Keratinocyte (primary cell): Measurements from ENCODE around the gene CDH16.

Experiments used
- EZH2 ChIP-seq: IDR thresholded peaks from one replicate; pipeline ENCODE4 v1.6.1; 2012; ENCODE audit warnings: inconsistent platforms, mild to moderate bottlenecking, low read length, moderate library complexity
- TF ChIP-seq, protein P1 (sequence below), 3 experiments: IDR thresholded peaks in 1 of 3; conservative IDR thresholded peaks in 1 of 3; optimal IDR thresholded peaks in 1 of 3; 2 replicates in 2 of 3; 3 replicates in 1 of 3; pipeline versions ENCODE3 to v1.5.1; 2011; ENCODE audit warnings: low read length in 3 of 3, mild to moderate bottlenecking in 3 of 3, moderate library complexity in 2 of 3, control low read depth in 1 of 3, inconsistent platforms in 1 of 3; ENCODE audit not compliant: insufficient read depth in 2 of 3; ENCODE audit errors: extremely low read depth in 1 of 3

DNA sequence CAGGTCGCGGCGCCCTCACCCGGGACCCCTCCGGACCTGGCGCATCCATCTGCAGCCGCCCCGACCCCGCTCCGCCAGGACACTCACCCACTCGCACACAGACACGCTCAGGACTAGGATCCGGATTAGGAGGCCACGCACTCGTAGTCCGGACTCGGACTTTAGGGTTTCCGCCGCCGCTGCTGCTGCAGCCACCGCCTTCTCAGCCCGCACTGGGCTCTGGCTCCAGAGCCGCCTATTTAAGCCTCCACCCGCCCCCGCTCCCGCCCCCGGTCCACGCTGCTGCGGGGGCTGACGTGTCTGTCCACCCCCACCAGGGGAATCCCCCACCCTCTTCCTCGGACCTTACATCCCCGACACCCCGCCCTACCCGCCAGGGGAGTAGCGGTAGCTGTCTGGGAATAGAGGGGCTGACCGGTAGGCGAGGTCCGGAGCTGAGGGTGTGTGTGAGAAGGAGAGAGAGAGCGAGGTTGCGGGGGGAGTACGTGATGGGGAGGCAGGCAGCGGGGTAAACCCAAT is 6.7 kb upstream of the CDH16 start, which contains the start of gene RRAD:
- TF ChIP-seq, protein P1, sequence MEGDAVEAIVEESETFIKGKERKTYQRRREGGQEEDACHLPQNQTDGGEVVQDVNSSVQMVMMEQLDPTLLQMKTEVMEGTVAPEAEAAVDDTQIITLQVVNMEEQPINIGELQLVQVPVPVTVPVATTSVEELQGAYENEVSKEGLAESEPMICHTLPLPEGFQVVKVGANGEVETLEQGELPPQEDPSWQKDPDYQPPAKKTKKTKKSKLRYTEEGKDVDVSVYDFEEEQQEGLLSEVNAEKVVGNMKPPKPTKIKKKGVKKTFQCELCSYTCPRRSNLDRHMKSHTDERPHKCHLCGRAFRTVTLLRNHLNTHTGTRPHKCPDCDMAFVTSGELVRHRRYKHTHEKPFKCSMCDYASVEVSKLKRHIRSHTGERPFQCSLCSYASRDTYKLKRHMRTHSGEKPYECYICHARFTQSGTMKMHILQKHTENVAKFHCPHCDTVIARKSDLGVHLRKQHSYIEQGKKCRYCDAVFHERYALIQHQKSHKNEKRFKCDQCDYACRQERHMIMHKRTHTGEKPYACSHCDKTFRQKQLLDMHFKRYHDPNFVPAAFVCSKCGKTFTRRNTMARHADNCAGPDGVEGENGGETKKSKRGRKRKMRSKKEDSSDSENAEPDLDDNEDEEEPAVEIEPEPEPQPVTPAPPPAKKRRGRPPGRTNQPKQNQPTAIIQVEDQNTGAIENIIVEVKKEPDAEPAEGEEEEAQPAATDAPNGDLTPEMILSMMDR (optimal IDR thresholded peaks at IDR 0.05 in 1 of 3, IDR thresholded peaks at IDR 0.05 in 1 of 3, conservative IDR thresholded peaks at IDR 0.05 in 1 of 3; ENCODE audit: extremely low read depth in 1 of 3, insufficient read depth in 2 of 3, low read length in 3 of 3): no peak
- peak; percentile 3 for TF ChIP-seq EZH2
